Measurements from ENCODE around the gene BCLAF1.
"Not testable (repeated sequence)": the region's sequence is repeated elsewhere in the genome, so short reads cannot be mapped to it uniquely, and the experiment has no call there.

The BCLAF1 gene

GRCh38 chr6:136250686-136251008, 39.0 kb downstream of the BCLAF1 start:
- DNase-seq (ENCODE audit: low read depth in 2 of 2, low spot score in 1 of 2), result no peak

GRCh38 chr6:136249811-136250685, 39.6 kb downstream of the BCLAF1 start, which contains the start of gene MTFR2:
Gene MTFR2 (minus strand): TSS chr6:136250311. CDS start chr6:136249099, 1,212 bp downstream.
- DNase-seq (ENCODE audit: low read depth in 2 of 2, low spot score in 1 of 2), result peak; percentile 83

GRCh38 chr6:136249336-136249735, 40.3 kb downstream of the BCLAF1 start:
- DNase-seq (ENCODE audit: low read depth in 2 of 2, low spot score in 1 of 2), result no peak

GRCh38 chr6:136244061-136244616, 45.5 kb downstream of the BCLAF1 start:
- no peak for DNase-seq (ENCODE audit: low read depth in 2 of 2, low spot score in 1 of 2)

GRCh38 chr6:136236466-136237293, 53.0 kb downstream of the BCLAF1 start:
- no peak for DNase-seq (ENCODE audit: low read depth in 2 of 2, low spot score in 1 of 2)

- no peak for DNase-seq (ENCODE audit: low read depth in 2 of 2, low spot score in 1 of 2)
Measured at GRCh38 chr6:136235233-136235564, 54.4 kb downstream of the BCLAF1 start.

GRCh38 chr6:136232701-136233100, 56.9 kb downstream of the BCLAF1 start:
- DNase-seq (ENCODE audit: low read depth in 2 of 2, low spot score in 1 of 2), result no peak

- no peak for DNase-seq (ENCODE audit: low read depth in 2 of 2, low spot score in 1 of 2)
Measured at GRCh38 chr6:136230219-136230853, 59.3 kb downstream of the BCLAF1 start.

GRCh38 chr6:136228814-136229213, 60.8 kb downstream of the BCLAF1 start:
- no peak for DNase-seq (ENCODE audit: low read depth in 2 of 2, low spot score in 1 of 2)

GRCh38 chr6:136226674-136227377, 62.8 kb downstream of the BCLAF1 start:
- no peak for DNase-seq (ENCODE audit: low read depth in 2 of 2, low spot score in 1 of 2)

GRCh38 chr6:136226027-136226673, 63.5 kb downstream of the BCLAF1 start:
- DNase-seq (ENCODE audit: low read depth in 2 of 2, low spot score in 1 of 2), result peak; percentile 15 to 34

- no peak for DNase-seq (ENCODE audit: low read depth in 2 of 2, low spot score in 1 of 2)
Measured at GRCh38 chr6:136225496-136225895, 64.2 kb downstream of the BCLAF1 start.

- DNase-seq (ENCODE audit: low read depth in 2 of 2, low spot score in 1 of 2), result not testable (repeated sequence)
Measured at GRCh38 chr6:136224974-136225373, 64.7 kb downstream of the BCLAF1 start.

- DNase-seq (ENCODE audit: low read depth in 2 of 2, low spot score in 1 of 2), result no peak
Measured at GRCh38 chr6:136216503-136217401, 72.9 kb downstream of the BCLAF1 start.

- no peak for DNase-seq (ENCODE audit: low read depth in 2 of 2, low spot score in 1 of 2)
Measured at GRCh38 chr6:136213853-136214252, 75.8 kb downstream of the BCLAF1 start.

GRCh38 chr6:136213012-136213539, 76.6 kb downstream of the BCLAF1 start:
- DNase-seq (ENCODE audit: low read depth in 2 of 2, low spot score in 1 of 2), result no peak

GRCh38 chr6:136212608-136213007, 77.0 kb downstream of the BCLAF1 start:
- DNase-seq (ENCODE audit: low read depth in 2 of 2, low spot score in 1 of 2), result no peak

GRCh38 chr6:136210398-136211165, 79.1 kb downstream of the BCLAF1 start:
- DNase-seq (ENCODE audit: low read depth in 2 of 2, low spot score in 1 of 2), result no peak

Measured in stimulated activated CD8-positive, alpha-beta memory T cell treated with anti-CD3 and anti-CD28 coated beads, Interleukin-4, amount 100 ng/mL, for 4 hours (primary cell).